OCI-LY1 (cell line): ENCODE results near the gene TCIRG1.

Source experiments
- CTCF ChIP-seq: fragments of 200-600 bp; sonication (generic), shearing (Covaris generic); IDR thresholded peaks from 2 replicates; pipeline ENCODE4 v1.5.1; 2017; ENCODE audit warnings: mild to moderate bottlenecking, antibody characterized with exemption, low read length, moderate library complexity, mixed read lengths
- EZH2 ChIP-seq: fragments of 200-600 bp; sonication (generic), shearing (Covaris generic); IDR thresholded peaks from 2 replicates; pipeline ENCODE4 v1.8.0; 2017; ENCODE audit warnings: borderline replicate concordance, mixed run types, mild to moderate bottlenecking, antibody characterized with exemption, low read length, moderate library complexity, mixed read lengths

GRCh38 chr11:68007498-68008380 is 31.1 kb upstream of the TCIRG1 start:
- TF ChIP-seq EZH2 (no peak), CTCF (no peak)
